Transverse colon (tissue), 4 donors: ENCODE data around the gene FASTKD1. TPM values are rescaled to one million over a fixed set of nuclear protein-coding genes. Genes with fewer than 3 reads are reported as not detected.

Source experiments
- DNase-seq: peaks from one replicate; pipeline ENCODE4 v3.0.0-alpha.2; 2019
- H3K27ac ChIP-seq, 4 donors: fragments of 200-600 bp; sonication (generic); 2 replicates each; pipeline ENCODE4 v1.5.1; 2016 to 2018; ENCODE audit warnings: inconsistent platforms in 4 of 4
- H3K27me3 ChIP-seq: fragments of 200-600 bp; sonication (generic); 2 replicates; pipeline ENCODE4 v1.5.1; 2017; ENCODE audit warnings: inconsistent platforms
- H3K36me3 ChIP-seq, 4 donors: fragments of 200-600 bp; sonication (generic); 2 replicates each; pipeline ENCODE4 v1.5.1; 2017 to 2019; ENCODE audit warnings: inconsistent platforms in 4 of 4
- H3K4me1 ChIP-seq, 4 donors: fragments of 200-600 bp; sonication (generic); 2 replicates each; pipeline ENCODE4 v1.5.1; 2017 to 2020; ENCODE audit warnings: inconsistent platforms in 4 of 4
- H3K4me3 ChIP-seq, 4 donors: fragments of 200-600 bp; sonication (generic); 1 replicate in 1 of 4; 2 replicates in 3 of 4; pipeline versions ENCODE4 v1.5.1 to v1.6.1; 2017 to 2019; ENCODE audit warnings: inconsistent platforms in 4 of 4
- H3K9me3 ChIP-seq, 2 donors: fragments of 200-600 bp; sonication (generic); 2 replicates each; pipeline ENCODE4 v1.5.1; 2017 to 2019; ENCODE audit warnings: inconsistent platforms in 2 of 2
- EP300 ChIP-seq: sonication (generic); formaldehyde crosslinking; IDR thresholded peaks from one replicate; pipeline ENCODE4 v1.6.1; 2017; ENCODE audit warnings: antibody characterized with exemption, low read depth
- POLR2A ChIP-seq: fragments of 450-650 bp; IDR thresholded peaks from one replicate; pipeline ENCODE4 v1.6.1; 2016; ENCODE audit warnings: antibody characterized with exemption, mild to moderate bottlenecking, moderate library complexity
- POLR2AphosphoS5 ChIP-seq, 3 donors: sonication (generic); formaldehyde crosslinking; IDR thresholded peaks; one replicate each; pipeline ENCODE4 v1.6.1; 2016; ENCODE audit warnings: antibody characterized with exemption in 3 of 3
- WGBS, 2 donors: methylation state at CpG; one replicate each; pipeline ENCODE4 v1.1.5; 2018; ENCODE audit warnings: low coverage in 1 of 2; 5-methylcytosine and 5-hydroxymethylcytosine counted together
- in situ Hi-C, 4 donors: fragments of 200-750 bp; cut with MboI; loops; one replicate each; pipeline versions ENCODE4 v1.15.0 to v1.15.1; 2017; ENCODE audit warnings: low sequenced_read_pairs in 3 of 4, low pct_ligation_motif_present in 1 of 4, low pct_unique_long_range_greater_than_20kb in 1 of 4
- intact Hi-C: fragments of 100-400 bp; cut with DNase I; formaldehyde crosslinking; loops from one replicate; pipeline ENCODE4 v1.15.1; 2023; ENCODE audit warnings: low total_unique reads
- total RNA-seq, 4 donors: library from RNA; depleted of rRNA; stranded (reverse); fragments of >200 nt; gene quantifications; one replicate each; pipeline ENCODE4 v1.1.0, GENCODE V29; 2016
- TF ChIP-seq, protein P1 (sequence below), 5 experiments: fragments of 200-600 bp in 3 of 5; fragments of 450-650 bp in 2 of 5; sonication (generic) in 3 of 5; IDR thresholded peaks; 1 replicate in 2 of 5; 2 replicates in 3 of 5; pipeline ENCODE4 v1.5.1; 2016 to 2017; ENCODE audit warnings: antibody characterized with exemption in 5 of 5, inconsistent platforms in 3 of 5, mild to moderate bottlenecking in 2 of 5, moderate library complexity in 1 of 5

Gene FASTKD1
- total RNA-seq, 4 donors from 2014 or later = 19.5 to 77.2 (median 64.7) TPM

DNA sequence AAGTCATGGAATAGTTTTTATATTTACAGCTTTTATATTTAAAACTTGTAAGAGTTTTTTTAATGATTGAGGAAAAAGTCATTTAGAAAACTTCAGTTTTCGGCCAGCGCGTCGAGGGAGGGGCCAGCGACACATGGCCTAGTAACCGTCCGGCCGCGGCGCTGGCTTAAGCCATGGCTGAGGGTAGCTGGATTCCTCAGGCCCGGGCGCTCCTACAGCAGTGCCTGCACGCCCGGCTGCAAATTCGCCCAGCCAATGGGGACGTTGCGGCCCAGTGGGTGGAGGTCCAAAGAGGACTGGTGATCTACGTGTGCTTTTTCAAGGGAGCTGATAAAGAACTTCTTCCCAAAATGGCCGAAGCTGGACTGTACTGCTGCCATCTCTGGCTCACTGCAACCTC is 69.0 kb downstream of the FASTKD1 start:
- TF ChIP-seq POLR2A (no peak), POLR2AphosphoS5 (IDR thresholded peaks at IDR 0.05) (no peak), EP300 (no peak)
- TF ChIP-seq, protein P1, sequence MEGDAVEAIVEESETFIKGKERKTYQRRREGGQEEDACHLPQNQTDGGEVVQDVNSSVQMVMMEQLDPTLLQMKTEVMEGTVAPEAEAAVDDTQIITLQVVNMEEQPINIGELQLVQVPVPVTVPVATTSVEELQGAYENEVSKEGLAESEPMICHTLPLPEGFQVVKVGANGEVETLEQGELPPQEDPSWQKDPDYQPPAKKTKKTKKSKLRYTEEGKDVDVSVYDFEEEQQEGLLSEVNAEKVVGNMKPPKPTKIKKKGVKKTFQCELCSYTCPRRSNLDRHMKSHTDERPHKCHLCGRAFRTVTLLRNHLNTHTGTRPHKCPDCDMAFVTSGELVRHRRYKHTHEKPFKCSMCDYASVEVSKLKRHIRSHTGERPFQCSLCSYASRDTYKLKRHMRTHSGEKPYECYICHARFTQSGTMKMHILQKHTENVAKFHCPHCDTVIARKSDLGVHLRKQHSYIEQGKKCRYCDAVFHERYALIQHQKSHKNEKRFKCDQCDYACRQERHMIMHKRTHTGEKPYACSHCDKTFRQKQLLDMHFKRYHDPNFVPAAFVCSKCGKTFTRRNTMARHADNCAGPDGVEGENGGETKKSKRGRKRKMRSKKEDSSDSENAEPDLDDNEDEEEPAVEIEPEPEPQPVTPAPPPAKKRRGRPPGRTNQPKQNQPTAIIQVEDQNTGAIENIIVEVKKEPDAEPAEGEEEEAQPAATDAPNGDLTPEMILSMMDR (IDR thresholded peaks at IDR 0.05) = no peak
- peaks cover 0 to 9% (median 4%) of the 10 kb centered on the region in 4 donors for H3K4me1 ChIP-seq
- intact Hi-C loops (no loop called here), in situ Hi-C loops (no loop called here)
- WGBS, 2 donors = 96 to 100% methylated on average over 1 to 19 of the region's 19 CpGs
- H3K27me3 ChIP-seq = no peaks in the 10 kb centered on the region
- no peak overlapping the region for H3K4me3 ChIP-seq
- no peak overlapping the region for H3K27ac ChIP-seq
- no peaks in the 10 kb centered on the region for H3K36me3 ChIP-seq
- DNase-seq = no peak
- H3K9me3 ChIP-seq = no peaks in the 10 kb centered on the region

DNA sequence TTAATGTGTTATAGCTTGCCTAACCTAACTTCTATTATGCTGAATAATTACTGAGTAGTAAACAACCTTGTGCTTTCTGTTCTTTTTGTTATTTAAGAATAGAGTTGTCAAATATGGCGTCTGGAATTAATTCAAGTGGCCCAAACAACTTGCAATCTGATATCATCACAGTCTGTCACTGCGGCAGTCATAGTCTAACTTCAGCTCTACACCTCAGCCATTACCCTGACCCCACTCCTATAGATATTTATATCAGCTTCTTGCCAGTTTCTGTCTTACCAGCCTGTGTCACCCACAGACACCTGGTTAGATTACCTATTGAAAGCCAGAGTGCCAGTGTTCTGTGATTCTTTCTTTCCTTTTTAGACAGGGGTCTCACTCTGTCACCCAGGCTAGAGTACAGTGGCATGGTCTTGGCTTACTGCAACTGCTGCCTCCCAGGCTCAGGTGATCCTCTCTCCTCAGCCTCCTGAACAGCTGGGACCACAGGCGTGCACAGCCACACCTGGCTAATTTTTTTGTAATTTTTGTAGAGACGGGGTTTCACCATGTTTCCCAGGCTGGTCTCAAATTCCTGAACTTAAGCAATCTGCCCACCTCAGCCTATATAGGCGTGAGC is 78.2 kb downstream of the FASTKD1 start:
- H3K36me3 ChIP-seq = no peaks in the 10 kb centered on the region
- H3K9me3 ChIP-seq = no peaks in the 10 kb centered on the region
- no peak for TF ChIP-seq EP300
- no peak for TF ChIP-seq POLR2A
- TF ChIP-seq, protein P1 (IDR thresholded peaks at IDR 0.05) = no peak
- TF ChIP-seq POLR2AphosphoS5 (IDR thresholded peaks at IDR 0.05) = no peak
- H3K27ac ChIP-seq = no peak overlapping the region
- WGBS, 2 donors = 90 to 100% methylated on average over 3 to 5 of the region's 5 CpGs
- no peak overlapping the region for H3K4me3 ChIP-seq
- intact Hi-C loops (no loop called here), in situ Hi-C loops (no loop called here)
- DNase-seq = no peak
- no peaks in the 10 kb centered on the region for H3K27me3 ChIP-seq
- no peaks in the 10 kb centered on the region for H3K4me1 ChIP-seq

DNA sequence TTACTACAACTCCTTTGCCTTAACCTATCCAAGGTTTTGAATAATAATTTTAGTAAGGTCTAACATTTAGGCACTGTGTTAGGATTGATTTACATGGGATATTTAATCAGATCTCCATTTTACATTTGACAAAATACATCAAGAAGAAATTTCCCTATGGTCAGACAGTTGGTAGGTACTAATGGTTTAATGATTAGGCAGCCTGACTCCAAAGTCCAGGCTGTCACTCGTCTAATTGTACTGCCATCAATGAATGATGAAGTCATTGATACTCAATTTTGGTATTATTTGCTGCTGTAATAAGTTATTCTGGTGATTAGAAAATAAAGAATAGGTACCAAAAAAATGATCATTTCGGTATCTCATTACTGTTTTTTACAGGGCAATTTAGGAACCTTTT is 80.3 kb downstream of the FASTKD1 start:
- H3K36me3 ChIP-seq = no peaks in the 10 kb centered on the region
- no peaks in the 10 kb centered on the region for H3K27me3 ChIP-seq
- no peaks in the 10 kb centered on the region for H3K4me1 ChIP-seq
- 65 to 81% methylated on average over 2 of the region's 2 CpGs for WGBS, 2 donors
- no peak overlapping the region for H3K4me3 ChIP-seq
- no peaks in the 10 kb centered on the region for H3K9me3 ChIP-seq
- TF ChIP-seq EP300 (no peak), POLR2AphosphoS5 (IDR thresholded peaks at IDR 0.05) (no peak), POLR2A (no peak)
- TF ChIP-seq, protein P1 (IDR thresholded peaks at IDR 0.05) = no peak
- no peak for DNase-seq
- in situ Hi-C loops = no loop called here
- intact Hi-C loops = no loop called here
- no peak overlapping the region for H3K27ac ChIP-seq

DNA sequence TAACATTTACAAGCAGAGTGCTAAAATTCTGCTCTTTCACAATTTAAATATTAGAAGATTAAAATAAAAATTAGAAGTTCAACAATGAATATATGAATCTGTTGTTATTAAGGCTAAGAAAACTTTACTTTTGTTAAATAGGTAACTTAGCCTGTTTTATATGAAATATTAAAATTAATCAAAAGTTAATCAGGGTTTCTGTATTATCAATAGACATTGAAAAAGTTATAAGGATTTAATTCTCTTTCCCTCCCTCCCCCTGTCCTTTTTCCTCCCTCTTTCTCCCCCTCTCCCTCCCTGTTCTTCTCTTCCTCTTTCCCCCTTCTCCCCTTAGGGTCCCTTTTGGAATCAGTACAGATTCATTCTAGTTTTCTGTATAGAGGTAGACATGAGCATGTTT is 82.3 kb downstream of the FASTKD1 start:
- intact Hi-C loops (no loop called here), in situ Hi-C loops (no loop called here)
- DNase-seq = no peak
- Histone ChIP-seq H3K4me3 (no peak overlapping the region), H3K9me3 (no peaks in the 10 kb centered on the region), H3K36me3 (no peaks in the 10 kb centered on the region), H3K27me3 (no peaks in the 10 kb centered on the region), H3K4me1 (no peaks in the 10 kb centered on the region), H3K27ac (no peak overlapping the region)
- TF ChIP-seq POLR2AphosphoS5 (IDR thresholded peaks at IDR 0.05) (no peak), EP300 (no peak), POLR2A (no peak)
- TF ChIP-seq, protein P1 (IDR thresholded peaks at IDR 0.05) = no peak
